HepG2 (cell line): ENCODE results near the gene METRNL. TPM values are rescaled to one million over a fixed set of nuclear protein-coding genes. Genes with fewer than 3 reads are reported as not detected.

ENCODE experiments used
- ATAC-seq: fragments of 200-7000 bp; cut with Tn5 transposase; 3 replicates; pipeline ENCODE4 v1.9.1; 2020; ENCODE audit warnings: mild to moderate bottlenecking, moderate library complexity
- BruUV-seq: library from RNA; stranded (reverse); fragments of 400-500 nt; replicated peaks from 2 replicates; lab custom pipeline; 2021; lab: Mats Ljungman, UMichigan
- CTCF ChIA-PET: fragments of 300-600 bp; formaldehyde crosslinking; extraction: SDS; loops from one replicate; lab custom pipeline; 2021; ENCODE audit warnings: low total read pairs, inconsistent platforms, low intra/inter-chr PET ratio; lab: Yijun Ruan, JAX
- POLR2A ChIA-PET: fragments of 350-600 bp; sonication (Branson Sonifier 250); formaldehyde crosslinking; loops from one replicate; lab custom pipeline; 2020; ENCODE audit warnings: antibody characterized with exemption, inconsistent platforms; lab: Yijun Ruan, JAX
- DNase-seq: peaks from one replicate; pipeline ENCODE4 v3.0.0-alpha.2; 2015; ENCODE audit warnings: low spot score
- FAIRE-seq: peaks from 3 replicates; lab custom pipeline; 2011; peaks lifted over from hg19 to GRCh38; lab: Jason Lieb, UNC
- H2AFZ ChIP-seq: one replicate; pipeline ENCODE4 v1.6.1; 2011; ENCODE audit warnings: low read length, inconsistent platforms
- H3K27ac ChIP-seq: fragments of 300-600 bp; 3 replicates; pipeline ENCODE4 v1.8.0; 2011; ENCODE audit warnings: mixed run types, mild to moderate bottlenecking, mixed read lengths, low read length, inconsistent platforms; ENCODE audit not compliant: insufficient read depth; ENCODE audit errors: extremely low read length
- H3K27me3 ChIP-seq, 2 experiments: fragments of 200-600 bp in 1 of 2; 2 replicates in 1 of 2; 3 replicates in 1 of 2; pipeline versions ENCODE4 v1.6.0 to v1.8.0; 2011; ENCODE audit warnings: low read length in 2 of 2, mild to moderate bottlenecking in 2 of 2, moderate library complexity in 2 of 2, inconsistent platforms in 1 of 2; ENCODE audit not compliant: insufficient read depth in 2 of 2, control insufficient read depth in 1 of 2
- H3K36me3 ChIP-seq, 2 experiments: fragments of 200-600 bp in 1 of 2; replicated peaks in 1 of 2; 2 replicates in 1 of 2; 3 replicates in 1 of 2; pipeline versions ENCODE4 v1.5.1 to v1.8.0; 2011; ENCODE audit warnings: low read length in 2 of 2, inconsistent platforms in 1 of 2; ENCODE audit not compliant: insufficient read depth in 2 of 2, control insufficient read depth in 1 of 2
- H3K4me1 ChIP-seq: 2 replicates; pipeline ENCODE4 v1.5.1; 2012; ENCODE audit warnings: low read length, inconsistent platforms; ENCODE audit not compliant: insufficient read depth
- H3K4me2 ChIP-seq: 2 replicates; pipeline ENCODE4 v1.6.0; 2011; ENCODE audit warnings: low read depth, low read length, inconsistent platforms
- H3K4me3 ChIP-seq, 3 experiments: fragments of 200-600 bp in 1 of 3; sonication (generic), shearing (Covaris generic) in 1 of 3; replicated peaks in 1 of 3; 2 replicates each; pipeline ENCODE4 v1.5.1; 2011 to 2016; ENCODE audit warnings: low read length in 3 of 3, inconsistent platforms in 2 of 3, low read depth in 2 of 3, mild to moderate bottlenecking in 2 of 3, control low read depth in 1 of 3, mixed read lengths in 1 of 3; ENCODE audit not compliant: insufficient read depth in 1 of 3
- H3K79me2 ChIP-seq: one replicate; pipeline ENCODE4 v1.6.1; 2011; ENCODE audit warnings: low read length, inconsistent platforms; ENCODE audit not compliant: insufficient read depth
- H3K9ac ChIP-seq: 2 replicates; pipeline ENCODE4 v1.6.0; 2011; ENCODE audit warnings: mild to moderate bottlenecking, low read depth, low read length, inconsistent platforms; ENCODE audit not compliant: insufficient read depth
- H3K9me3 ChIP-seq: 2 replicates; pipeline ENCODE4 v1.5.1; 2012; ENCODE audit warnings: mild to moderate bottlenecking, low read length
- H4K20me1 ChIP-seq: 2 replicates; pipeline ENCODE4 v1.6.0; 2011; ENCODE audit warnings: inconsistent platforms, mild to moderate bottlenecking, low read length, moderate library complexity; ENCODE audit not compliant: insufficient read depth
- KDM3A ChIP-seq: IDR thresholded peaks from 2 replicates; pipeline ENCODE4 v1.6.1; 2018; ENCODE audit warnings: low read depth, missing compliant biosample characterization
- MEIS2 ChIP-seq: sonication (generic); formaldehyde crosslinking; IDR thresholded peaks from 2 replicates; pipeline ENCODE4 v1.9.0; 2021; ENCODE audit warnings: mild to moderate bottlenecking, missing genetic modification reagents
- STAG1 ChIP-seq: sonication (generic); formaldehyde crosslinking; IDR thresholded peaks from 2 replicates; pipeline ENCODE4 v1.4.0; 2020; ENCODE audit warnings: missing genetic modification reagents
- TRIM24 ChIP-seq: sonication (generic); formaldehyde crosslinking; IDR thresholded peaks from 2 replicates; pipeline ENCODE4 v1.8.0; 2022; ENCODE audit warnings: mild to moderate bottlenecking, missing genetic modification reagents
- ZBTB3 ChIP-seq: sonication (generic); formaldehyde crosslinking; IDR thresholded peaks from 2 replicates; pipeline ENCODE4 v1.4.0; 2020; ENCODE audit warnings: low read depth, mild to moderate bottlenecking, moderate library complexity, missing genetic modification reagents, borderline replicate concordance
- ZBTB40 ChIP-seq, 2 experiments: fragments of 450-650 bp in 1 of 2; sonication (generic) in 1 of 2; formaldehyde crosslinking in 1 of 2; IDR thresholded peaks; 2 replicates each; pipeline versions ENCODE4 v1.6.1 to v1.8.0; 2016 to 2022; ENCODE audit warnings: antibody characterized with exemption in 1 of 2, mild to moderate bottlenecking in 1 of 2, missing genetic modification reagents in 1 of 2
- ZFP1 ChIP-seq: IDR thresholded peaks from 2 replicates; pipeline ENCODE4 v1.6.1; 2016
- ZNF20 ChIP-seq: sonication (generic); formaldehyde crosslinking; IDR thresholded peaks from 2 replicates; pipeline ENCODE4 v1.4.0; 2020; ENCODE audit warnings: mild to moderate bottlenecking, moderate library complexity, missing genetic modification reagents
- WGBS: methylation state at CpG from one replicate; pipeline ENCODE4 v1.1.6; 2017; ENCODE audit warnings: low lambda C conversion rate; 5-methylcytosine and 5-hydroxymethylcytosine counted together
- in situ Hi-C: cut with HindIII; loops from 2 replicates; pipeline ENCODE4 v1.10.0; 2017; ENCODE audit warnings: low pct_unique_long_range_greater_than_20kb; ENCODE audit not compliant: extremely low pct_ligation_motif_present
- intact Hi-C: fragments of 100-400 bp; cut with micrococcal nuclease; formaldehyde crosslinking; loops from one replicate; pipeline ENCODE4 v1.10.0; 2022; ENCODE audit not compliant: unreplicated experiment
- polyA plus RNA-seq, 8 experiments: library from polyadenylated mRNA; depleted of rRNA in 3 of 8; stranded (reverse) in 7 of 8; unstranded in 1 of 8; fragments of >200 nt; fragmentation: Illumina TruSeq in 4 of 8; extraction: Trizol in 4 of 8; gene quantifications; 2 replicates each; pipeline versions ENCODE4 v1.2.1 to v1.2.3, GENCODE V29; 2011 to 2016; ENCODE audit warnings: low read depth in 4 of 8, missing spikeins in 1 of 8, mixed read lengths in 1 of 8; ENCODE audit not compliant: insufficient read depth in 1 of 8
- total RNA-seq, 5 experiments: library from RNA; depleted of rRNA; stranded (reverse); fragments of >200 nt; fragmentation: Illumina TruSeq; extraction: Trizol; gene quantifications; 2 replicates each; pipeline ENCODE4 v1.2.3, GENCODE V29; 2016; ENCODE audit warnings: low read depth in 1 of 5

The METRNL gene
- total and polyA plus RNA-seq, 2 of the 13 experiments (the other 11 are each of a cell fraction or from before 2014, with no cell fraction given) = 0.66 to 0.84 TPM

- DNase-seq (no peak), ATAC-seq (no peak), FAIRE-seq (no peak)
- no peaks in the 10 kb centered on the region; the same call in 1 of the 2 replicates for H4K20me1 ChIP-seq
- no TSS peak for BruUV-seq
- ChIA-PET CTCF (no interaction called here), POLR2A (no interaction called here)
- no peak overlapping the region for H3K4me3 ChIP-seq
- H3K4me1 ChIP-seq = peaks cover 12% of the 10 kb centered on the region
- intact Hi-C loops (no loop called here), in situ Hi-C loops (no loop called here)
- H3K9me3 ChIP-seq = no peaks in the 10 kb centered on the region
- H3K27me3 ChIP-seq = peaks cover 30 to 94% of the 10 kb centered on the region in 2 experiments
- no peak overlapping the region for H3K9ac ChIP-seq
- no peaks in the 10 kb centered on the region for H3K79me2 ChIP-seq
- no peak overlapping the region for H3K27ac ChIP-seq
- no peak overlapping the region for H3K4me2 ChIP-seq
- WGBS = 0% methylated on average over 1 of the region's 11 CpGs
- TF ChIP-seq KDM3A (CRISPR knock-in tag) (no peak), ZBTB40 (IDR thresholded peaks at IDR 0.05) (no peak), ZBTB40 (CRISPR knock-in tag; IDR thresholded peaks at IDR 0.05) (no peak), STAG1 (CRISPR knock-in tag) (no peak), ZFP1 (CRISPR knock-in tag) (no peak), MEIS2 (CRISPR knock-in tag) (no peak), ZBTB3 (CRISPR knock-in tag) (no peak), ZNF20 (CRISPR knock-in tag) (no peak), TRIM24 (no peak)
- H2AFZ ChIP-seq = no peak overlapping the region
- H3K36me3 ChIP-seq = no peaks in the 10 kb centered on the region
Observed at GRCh38 chr17:83113381-83113780, 34.0 kb downstream of the METRNL start.
